Astrocyte of the spinal cord (primary cell): ENCODE measurements around the gene HP1BP3.

Source experiments
- DNase-seq: peaks from one replicate; pipeline ENCODE4 v3.0.0; 2011; ENCODE audit warnings: low read depth, low spot score
- H3K4me3 ChIP-seq: 2 replicates; pipeline ENCODE4 v1.5.1; 2011; ENCODE audit warnings: low read depth, mild to moderate bottlenecking, low read length, moderate library complexity
- in situ Hi-C: cut with HindIII; loops from 2 replicates; pipeline ENCODE4 v1.10.0; 2017; ENCODE audit warnings: low sequenced_read_pairs
- TF ChIP-seq, protein P1 (sequence below): IDR thresholded peaks from 2 replicates; pipeline ENCODE4 v1.5.1; 2012; ENCODE audit warnings: low read depth, mild to moderate bottlenecking, low read length, inconsistent platforms

Gene HP1BP3

DNA sequence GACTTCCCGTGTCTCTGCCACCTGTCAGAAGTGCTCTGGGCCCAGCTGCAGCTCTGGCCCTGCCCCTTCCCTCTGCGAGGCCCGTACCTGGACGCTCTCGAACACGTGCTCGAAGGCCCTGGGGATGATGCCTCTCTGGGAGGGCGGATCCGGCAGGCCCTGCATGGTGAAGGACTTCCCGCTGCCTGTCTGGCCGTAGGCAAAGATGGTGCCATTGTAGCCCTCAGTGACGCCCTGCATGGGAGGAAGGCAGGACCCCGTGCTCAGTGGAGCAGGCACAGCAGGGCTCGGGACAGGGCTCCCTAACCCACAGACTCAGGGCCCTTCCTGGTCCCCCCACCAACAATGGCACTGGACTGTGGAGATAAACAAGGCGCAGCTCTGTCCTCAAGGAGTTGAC, 71.7 kb downstream of the HP1BP3 start:
- in situ Hi-C loops: no loop called here
- TF ChIP-seq, protein P1, sequence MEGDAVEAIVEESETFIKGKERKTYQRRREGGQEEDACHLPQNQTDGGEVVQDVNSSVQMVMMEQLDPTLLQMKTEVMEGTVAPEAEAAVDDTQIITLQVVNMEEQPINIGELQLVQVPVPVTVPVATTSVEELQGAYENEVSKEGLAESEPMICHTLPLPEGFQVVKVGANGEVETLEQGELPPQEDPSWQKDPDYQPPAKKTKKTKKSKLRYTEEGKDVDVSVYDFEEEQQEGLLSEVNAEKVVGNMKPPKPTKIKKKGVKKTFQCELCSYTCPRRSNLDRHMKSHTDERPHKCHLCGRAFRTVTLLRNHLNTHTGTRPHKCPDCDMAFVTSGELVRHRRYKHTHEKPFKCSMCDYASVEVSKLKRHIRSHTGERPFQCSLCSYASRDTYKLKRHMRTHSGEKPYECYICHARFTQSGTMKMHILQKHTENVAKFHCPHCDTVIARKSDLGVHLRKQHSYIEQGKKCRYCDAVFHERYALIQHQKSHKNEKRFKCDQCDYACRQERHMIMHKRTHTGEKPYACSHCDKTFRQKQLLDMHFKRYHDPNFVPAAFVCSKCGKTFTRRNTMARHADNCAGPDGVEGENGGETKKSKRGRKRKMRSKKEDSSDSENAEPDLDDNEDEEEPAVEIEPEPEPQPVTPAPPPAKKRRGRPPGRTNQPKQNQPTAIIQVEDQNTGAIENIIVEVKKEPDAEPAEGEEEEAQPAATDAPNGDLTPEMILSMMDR: no peak
- H3K4me3 ChIP-seq: no peak overlapping the region
- no peak for DNase-seq

GRCh38 chr1:20713440-20713839, 73.7 kb downstream of the HP1BP3 start:
- TF ChIP-seq, protein P1: no peak
- in situ Hi-C loops: no loop called here
- H3K4me3 ChIP-seq: no peak overlapping the region
- DNase-seq: no peak

DNA sequence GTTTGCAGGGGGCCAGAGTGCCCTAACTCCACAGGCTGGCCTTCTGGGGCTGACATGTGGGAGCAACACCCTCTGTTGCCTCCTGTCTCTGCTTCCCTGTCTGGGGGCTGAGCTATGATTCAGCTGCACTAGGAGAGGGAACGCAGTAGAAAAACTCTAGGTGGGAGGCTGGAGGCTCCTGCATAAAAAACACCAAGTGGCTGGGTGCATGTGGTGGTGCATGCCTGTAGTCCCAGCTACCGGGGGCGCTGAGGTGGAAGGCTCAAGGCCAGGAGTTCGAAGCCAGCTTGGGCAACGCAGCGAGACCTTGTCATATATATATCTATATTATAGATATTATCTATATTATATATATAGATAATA, 74.9 kb downstream of the HP1BP3 start:
- TF ChIP-seq, protein P1: no peak
- H3K4me3 ChIP-seq: no peak overlapping the region
- in situ Hi-C loops: no loop called here
- no peak for DNase-seq

GRCh38 chr1:20711285-20712214, 75.6 kb downstream of the HP1BP3 start:
- in situ Hi-C loops: no loop called here
- no peak for DNase-seq
- H3K4me3 ChIP-seq: no peak overlapping the region
- TF ChIP-seq, protein P1: no peak

DNA sequence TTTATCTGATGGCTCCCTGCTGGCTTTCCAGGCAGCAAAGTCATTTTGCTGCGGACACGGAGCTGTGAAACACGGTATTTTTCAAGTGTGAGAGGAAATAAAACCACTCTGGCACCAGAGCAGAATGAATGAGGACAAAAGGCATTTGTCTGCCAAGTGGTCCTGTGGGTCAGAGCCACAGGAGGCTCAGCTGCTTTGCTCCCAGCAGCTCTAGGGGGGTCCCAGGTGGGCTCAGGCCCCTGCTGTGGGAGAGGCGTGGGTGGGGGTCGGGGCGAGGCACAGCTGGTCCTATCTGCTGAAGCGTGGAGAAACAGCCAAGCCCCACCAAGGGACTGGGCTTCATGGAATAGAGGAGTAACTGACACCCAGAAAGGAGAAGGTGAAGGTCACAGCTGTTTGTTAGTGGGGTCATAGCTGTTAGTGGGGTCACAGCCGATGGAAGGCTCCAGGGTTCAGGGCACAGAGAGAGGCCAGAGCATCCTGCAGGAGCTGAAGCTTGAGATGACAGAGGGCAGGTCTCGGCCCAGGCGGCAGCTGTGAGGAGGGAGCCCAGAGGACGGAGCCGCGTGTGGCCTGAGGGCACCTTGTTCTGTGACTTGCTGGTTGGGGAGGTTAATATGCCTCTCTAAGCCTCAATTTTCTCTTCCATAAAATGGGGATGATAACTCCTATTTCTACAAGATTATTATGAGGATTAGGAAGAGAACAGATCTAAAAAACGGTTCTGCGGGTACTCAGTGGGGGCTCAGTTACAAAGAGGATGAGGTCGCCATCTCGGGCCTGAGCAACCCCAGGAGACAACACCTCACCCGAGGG, 76.4 kb downstream of the HP1BP3 start:
- in situ Hi-C loops: no loop called here
- H3K4me3 ChIP-seq: no peak overlapping the region
- TF ChIP-seq, protein P1: no peak
- DNase-seq: no peak

DNA sequence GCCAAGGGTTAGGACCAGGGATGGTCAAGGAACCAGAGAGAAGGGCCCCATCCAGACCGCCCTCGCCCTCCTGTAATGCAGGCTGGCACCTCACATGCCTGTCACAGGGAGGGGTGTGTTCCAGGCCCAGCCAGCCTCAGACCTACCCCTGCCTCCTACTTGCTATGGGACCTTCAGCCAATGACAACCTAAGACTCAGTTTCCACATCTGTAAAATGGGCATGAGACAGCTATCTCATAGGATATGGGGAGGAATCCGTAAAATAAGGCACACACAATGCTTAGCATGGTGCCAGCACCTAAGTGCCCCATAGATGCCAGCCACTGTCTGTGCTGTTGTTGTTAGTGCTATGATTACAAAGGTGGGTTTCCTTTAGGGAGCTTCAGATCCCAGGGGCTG, 77.2 kb downstream of the HP1BP3 start:
- DNase-seq: no peak
- in situ Hi-C loops: no loop called here
- no peak overlapping the region for H3K4me3 ChIP-seq
- TF ChIP-seq, protein P1: no peak
